Measurements from ENCODE around the gene HEG1. TPM values are rescaled to one million over a fixed set of nuclear protein-coding genes. Genes with fewer than 3 reads are reported as not detected.

HEG1 gene
- total and polyA plus RNA-seq, 2 of the 8 experiments (the other 6 are each of a cell fraction or from before 2014, with no cell fraction given) = 5.3 to 9.7 TPM

- TF ChIP-seq SP2 (IDR thresholded peaks at IDR 0.05; ENCODE audit: low read length) = no peak
- no peak for TF ChIP-seq GABPA (IDR thresholded peaks at IDR 0.05; ENCODE audit: borderline replicate concordance, insufficient read depth, low read length)
- no peak for TF ChIP-seq GTF2F1 (IDR thresholded peaks at IDR 0.05; ENCODE audit: borderline replicate concordance, low read depth, low read length)
- no peak for TF ChIP-seq POU5F1 (IDR thresholded peaks at IDR 0.05; ENCODE audit: low read depth, low read length)
- TF ChIP-seq EP300 (IDR thresholded peaks at IDR 0.05; ENCODE audit: borderline replicate concordance in 1 of 2, low read depth in 2 of 2, low read length in 2 of 2) = no peak
Observed at GRCh38 chr3:124982855-124983254, 72.9 kb downstream of the HEG1 start (continued).

All from H1 (cell line).